Measurements from ENCODE around the gene NPHP4.

DNA sequence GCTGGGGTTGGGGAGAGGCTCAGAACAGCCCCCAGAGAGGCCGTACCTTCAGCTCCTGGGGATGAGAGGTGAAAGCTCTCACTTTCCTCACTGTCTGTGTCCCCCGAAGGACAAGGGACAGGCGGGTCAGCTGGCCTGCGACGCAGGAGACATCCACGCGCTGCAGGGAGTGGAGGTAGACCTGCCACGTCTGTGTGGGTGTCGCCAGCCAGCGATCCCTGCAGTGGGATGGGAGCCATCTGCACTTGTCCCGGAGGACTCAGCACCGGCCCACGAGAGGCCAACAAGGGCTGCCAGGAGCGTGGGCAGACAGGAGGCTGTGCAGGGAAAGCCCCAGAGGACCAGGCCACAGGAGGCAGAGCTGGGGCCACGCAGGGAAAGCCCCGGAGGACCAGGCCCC is 127.2 kb downstream of the NPHP4 start:
- TF ChIP-seq, protein P1, sequence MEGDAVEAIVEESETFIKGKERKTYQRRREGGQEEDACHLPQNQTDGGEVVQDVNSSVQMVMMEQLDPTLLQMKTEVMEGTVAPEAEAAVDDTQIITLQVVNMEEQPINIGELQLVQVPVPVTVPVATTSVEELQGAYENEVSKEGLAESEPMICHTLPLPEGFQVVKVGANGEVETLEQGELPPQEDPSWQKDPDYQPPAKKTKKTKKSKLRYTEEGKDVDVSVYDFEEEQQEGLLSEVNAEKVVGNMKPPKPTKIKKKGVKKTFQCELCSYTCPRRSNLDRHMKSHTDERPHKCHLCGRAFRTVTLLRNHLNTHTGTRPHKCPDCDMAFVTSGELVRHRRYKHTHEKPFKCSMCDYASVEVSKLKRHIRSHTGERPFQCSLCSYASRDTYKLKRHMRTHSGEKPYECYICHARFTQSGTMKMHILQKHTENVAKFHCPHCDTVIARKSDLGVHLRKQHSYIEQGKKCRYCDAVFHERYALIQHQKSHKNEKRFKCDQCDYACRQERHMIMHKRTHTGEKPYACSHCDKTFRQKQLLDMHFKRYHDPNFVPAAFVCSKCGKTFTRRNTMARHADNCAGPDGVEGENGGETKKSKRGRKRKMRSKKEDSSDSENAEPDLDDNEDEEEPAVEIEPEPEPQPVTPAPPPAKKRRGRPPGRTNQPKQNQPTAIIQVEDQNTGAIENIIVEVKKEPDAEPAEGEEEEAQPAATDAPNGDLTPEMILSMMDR (IDR thresholded peaks at IDR 0.05; ENCODE audit: extremely low read depth in 1 of 2, insufficient read depth in 1 of 2, low read depth in 1 of 2, low read length in 2 of 2), result no peak
- TF ChIP-seq POLR2AphosphoS5 (IDR thresholded peaks at IDR 0.05; ENCODE audit: insufficient read depth, low read depth, low read length) (no peak), EZH2 (IDR thresholded peaks at IDR 0.05; ENCODE audit: borderline replicate concordance, low read depth, low read length, severe bottlenecking) (no peak), POLR2A (IDR thresholded peaks at IDR 0.05; ENCODE audit: low read depth, low read length) (no peak), GATA2 (IDR thresholded peaks at IDR 0.05; ENCODE audit: insufficient read depth, insufficient read length, low read depth, low read length) (no peak), MYC (IDR thresholded peaks at IDR 0.05; ENCODE audit: low read depth, low read length) (no peak)
- TF ChIP-seq, protein P2, sequence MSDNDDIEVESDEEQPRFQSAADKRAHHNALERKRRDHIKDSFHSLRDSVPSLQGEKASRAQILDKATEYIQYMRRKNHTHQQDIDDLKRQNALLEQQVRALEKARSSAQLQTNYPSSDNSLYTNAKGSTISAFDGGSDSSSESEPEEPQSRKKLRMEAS (IDR thresholded peaks at IDR 0.05; ENCODE audit: insufficient read depth, insufficient read length), result no peak

All from endothelial cell of umbilical vein (primary cell).